ENCODE data around the gene FNDC5.

FNDC5 gene

GRCh38 chr1:32816676-32817158, 54.0 kb downstream of the FNDC5 start:
- H3K4me3 Mint-ChIP-seq = peak overlapping the region; percentile 99
- DNase-seq (ENCODE audit: low spot score) = no peak

DNA sequence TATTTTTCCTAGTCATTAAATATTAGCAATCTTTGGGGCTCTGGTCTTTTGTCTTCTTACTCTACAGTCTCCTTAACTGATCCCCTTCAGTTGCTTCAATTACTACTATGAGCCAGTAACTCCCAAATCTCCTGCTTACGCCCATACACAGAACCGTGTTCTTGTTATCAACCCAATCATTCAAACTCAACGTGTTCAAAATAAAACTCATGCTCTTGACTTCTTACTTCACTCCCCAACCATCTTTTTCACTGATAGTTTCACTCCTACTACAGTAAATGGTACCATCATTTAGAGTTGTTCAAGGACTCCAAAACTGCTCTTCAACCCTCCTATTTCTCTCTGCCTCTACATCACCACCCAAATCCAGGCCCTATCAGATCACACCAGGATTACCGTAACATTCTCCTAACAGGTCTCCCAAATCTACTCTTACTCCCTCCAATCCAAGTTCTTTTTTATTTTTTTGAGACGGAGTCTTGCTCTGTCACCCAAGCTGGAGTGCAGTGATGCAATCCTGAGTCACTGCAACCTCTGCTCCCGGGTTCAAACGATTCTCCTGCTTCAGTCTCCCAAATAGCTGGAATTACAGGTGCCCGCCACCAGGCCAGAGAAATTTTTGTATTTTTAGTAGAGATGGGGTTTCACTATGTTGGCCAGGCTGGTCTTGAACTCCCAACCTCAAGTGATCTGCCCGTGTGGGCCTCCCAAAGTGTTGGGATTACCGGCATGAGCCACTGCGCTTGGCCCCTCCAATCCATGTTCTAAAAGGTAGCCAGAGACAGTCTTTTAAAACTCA, 56.6 kb downstream of the FNDC5 start:
- H3K27me3 Mint-ChIP-seq (ENCODE audit: low read depth) = no peaks in the 10 kb centered on the region
- peaks cover 49% of the 10 kb centered on the region for H3K36me3 Mint-ChIP-seq (ENCODE audit: low read depth)
- H3K4me3 Mint-ChIP-seq = peak overlapping the region; percentile 36
- DNase-seq (ENCODE audit: low spot score) = no peak
- peak overlapping the region; percentile 24 for H3K27ac Mint-ChIP-seq
- peaks cover 38% of the 10 kb centered on the region for H3K4me1 Mint-ChIP-seq (ENCODE audit: low read depth)
- H3K9me3 Mint-ChIP-seq = no peaks in the 10 kb centered on the region

More at GRCh38 chr1:32816676-32817158, 54.0 kb downstream of the FNDC5 start:
- Mint-ChIP-seq H3K27ac (peak overlapping the region; percentile 87), H3K36me3 (ENCODE audit: low read depth) (peaks cover 41% of the 10 kb centered on the region), H3K27me3 (ENCODE audit: low read depth) (no peaks in the 10 kb centered on the region), H3K9me3 (no peaks in the 10 kb centered on the region), H3K4me1 (ENCODE audit: low read depth) (peaks cover 32% of the 10 kb centered on the region)

All from T-helper 2 cell treated with Interferon-gamma antibody and Interleukin-4, amounts not matched to agents 5 μg/mL and 100 μg/mL, for 36 hours (primary cell).